Thoracic aorta (tissue), 2 donors: ENCODE measurements around the gene HYAL4. TPM values are rescaled to one million over a fixed set of nuclear protein-coding genes. Genes with fewer than 3 reads are reported as not detected.

Experiments
- ATAC-seq: fragments of 150-250 bp; one replicate; pipeline ENCODE4 v1.8.0; 2017; ENCODE audit warnings: low read depth; ENCODE audit not compliant: insufficient number of reproducible peaks, low FRiP score
- DNase-seq: peaks from one replicate; pipeline ENCODE4 v3.0.0-alpha.2; 2020; ENCODE audit warnings: low spot score
- H3K27ac ChIP-seq, 2 donors: fragments of 200-600 bp; sonication (generic); 1 replicate in 1 of 2; 2 replicates in 1 of 2; pipeline ENCODE4 v1.5.1; 2016; ENCODE audit warnings: mild to moderate bottlenecking in 2 of 2, moderate library complexity in 2 of 2
- H3K27me3 ChIP-seq: fragments of 200-600 bp; sonication (generic); replicated peaks from 2 replicates; pipeline ENCODE4 v1.6.0; 2016; ENCODE audit warnings: mild to moderate bottlenecking; ENCODE audit not compliant: insufficient read depth
- H3K36me3 ChIP-seq: fragments of 200-600 bp; sonication (generic); one replicate; pipeline ENCODE4 v1.5.1; 2016
- H3K4me1 ChIP-seq, 2 donors: fragments of 200-600 bp; sonication (generic); 1 replicate in 1 of 2; 2 replicates in 1 of 2; pipeline versions ENCODE4 v1.5.1 to v1.6.0; 2016; ENCODE audit warnings: low read depth in 2 of 2, mild to moderate bottlenecking in 1 of 2; ENCODE audit not compliant: control insufficient read depth in 1 of 2
- H3K4me3 ChIP-seq: fragments of 200-600 bp; sonication (generic); 2 replicates; pipeline ENCODE4 v1.5.1; 2016; ENCODE audit warnings: mild to moderate bottlenecking
- H3K9me3 ChIP-seq: fragments of 200-600 bp; sonication (generic); 2 replicates; pipeline ENCODE4 v1.5.1; 2016
- CTCF ChIP-seq: fragments of 200-600 bp; sonication (generic); IDR thresholded peaks from one replicate; pipeline ENCODE4 v1.5.1; 2019; ENCODE audit warnings: antibody characterized with exemption
- total RNA-seq, 2 donors: library from RNA; depleted of rRNA; stranded (reverse); fragments of >200 nt; gene quantifications; one replicate each; pipeline versions ENCODE4 v1.1.0 to v1.2.3, GENCODE V29; 2016

HYAL4 gene
- total RNA-seq, 2 donors from 2014 or later, result not detected

GRCh38 chr7:123923599-123923998 is 78.6 kb downstream of the HYAL4 start:
- no peaks in the 10 kb centered on the region for H3K36me3 ChIP-seq
- TF ChIP-seq CTCF, result no peak
- no peak overlapping the region for H3K4me3 ChIP-seq
- H3K27me3 ChIP-seq, result no peaks in the 10 kb centered on the region
- ATAC-seq (no peak), DNase-seq (no peak)
- H3K4me1 ChIP-seq, result no peaks in the 10 kb centered on the region
- no peak overlapping the region for H3K27ac ChIP-seq
- no peaks in the 10 kb centered on the region for H3K9me3 ChIP-seq

- no peaks in the 10 kb centered on the region for H3K27me3 ChIP-seq
- H3K27ac ChIP-seq, result no peak within 1 kb of the TSS
- DNase-seq (no peak), ATAC-seq (no peak)
- no peaks in the 10 kb centered on the region for H3K4me1 ChIP-seq
- H3K36me3 ChIP-seq, result no peaks in the 10 kb centered on the region
- no peak within 1 kb of the TSS for H3K4me3 ChIP-seq
- no peak for TF ChIP-seq CTCF
- no peaks in the 10 kb centered on the region for H3K9me3 ChIP-seq
These were observed 80.0 kb downstream of the HYAL4 start, which contains the start of gene SPAM1 for GRCh38 chr7:123924941-123925340. Gene SPAM1, plus strand, starts transcription at chr7:123925241. Its CDS starts 28,330 bp downstream, at chr7:123953571.

Other genes starting within 250 kb of the HYAL4 start
- gene ASB15, start 243.3 kb upstream of the HYAL4 start, total RNA-seq, result not detected
- not detected for gene LMOD2, start 189.3 kb upstream of the HYAL4 start, total RNA-seq
- gene WASL, start 96.2 kb upstream of the HYAL4 start, total RNA-seq, result 10 to 100 TPM; 37.2 to 43.5 TPM
- gene SPAM1, start 80.1 kb downstream of the HYAL4 start, total RNA-seq, result not detected
- not detected for gene TMEM229A, start 187.9 kb downstream of the HYAL4 start, total RNA-seq